Tibial nerve (tissue), 4 donors: ENCODE data around the gene NEB.
"Not testable (repeated sequence)": the region's sequence is repeated elsewhere in the genome, so short reads cannot be mapped to it uniquely, and the experiment has no call there.

Experiments used
- CTCF ChIP-seq, 5 experiments: fragments of 200-600 bp in 3 of 5; fragments of 450-650 bp in 2 of 5; sonication (generic) in 3 of 5; IDR thresholded peaks; one replicate each; pipeline ENCODE4 v1.5.1; 2016 to 2019; ENCODE audit warnings: antibody characterized with exemption in 5 of 5, mild to moderate bottlenecking in 3 of 5, moderate library complexity in 2 of 5
- EP300 ChIP-seq, 2 donors: sonication (generic); formaldehyde crosslinking; IDR thresholded peaks; one replicate each; pipeline ENCODE4 v1.6.1; 2017; ENCODE audit warnings: antibody characterized with exemption in 2 of 2, mild to moderate bottlenecking in 1 of 2
- POLR2A ChIP-seq, 2 donors: fragments of 450-650 bp; IDR thresholded peaks; one replicate each; pipeline ENCODE4 v1.6.1; 2017; ENCODE audit warnings: antibody characterized with exemption in 2 of 2, mild to moderate bottlenecking in 2 of 2, moderate library complexity in 2 of 2

GRCh38 chr2:151581300-151581699, 153.0 kb downstream of the NEB start:
- not testable (repeated sequence) for TF ChIP-seq CTCF, POLR2A, EP300 (IDR thresholded peaks at IDR 0.05)
